ENCODE measurements around the gene ADIPOR1. TPM values are rescaled to one million over a fixed set of nuclear protein-coding genes. Genes with fewer than 3 reads are reported as not detected.

ADIPOR1 gene
- total RNA-seq, 2 experiments from 2014 or later: 49.4 to 57.4 TPM

- peaks cover 14% of the 10 kb centered on the region for H3K4me1 ChIP-seq (ENCODE audit: insufficient read depth, low read length, poor library complexity, severe bottlenecking)
- H3K4me3 ChIP-seq (ENCODE audit: low read depth, low read length, poor library complexity, severe bottlenecking): peak overlapping the region; percentile 95
- no peak for TF ChIP-seq EZH2phosphoT487 (IDR thresholded peaks at IDR 0.05; ENCODE audit: borderline replicate concordance, low read depth, low read length)
- TF ChIP-seq CTCF (conservative IDR thresholded peaks at IDR 0.05; ENCODE audit: low read length): no peak
- peak overlapping the region; percentile 74; the same call in 1 of the 2 replicates for H2AFZ ChIP-seq (ENCODE audit: low read length)
- H3K79me2 ChIP-seq (ENCODE audit: insufficient read depth, low read depth, low read length): peaks cover 32% of the 10 kb centered on the region
- H3K9me2 ChIP-seq (ENCODE audit: insufficient read depth, low read length): no peaks in the 10 kb centered on the region
- H3K27ac ChIP-seq (ENCODE audit: low read depth, low read length, poor library complexity, severe bottlenecking): no peak overlapping the region
- ChIA-PET CTCF (ENCODE audit: unreplicated experiment) (no interaction called here), POLR2A (interaction anchor here (1.1 kb wide), 1 partner anchor 31 kb away, joined by 4 read pairs; the partner anchor contains the start of gene KLHL12)
- intact Hi-C loops (cut with micrococcal nuclease; ENCODE audit: unreplicated experiment): loop anchor here (2.0 to 5.0 kb wide), 2 partner anchors 32 to 71 kb away; partner anchors contain the start of genes KLHL12 and RABIF
- H3K9me3 ChIP-seq (ENCODE audit: low read length): no peaks in the 10 kb centered on the region
- BruUV-seq (replicated peaks): no TSS peak
- peaks cover 12% of the 10 kb centered on the region for H4K20me1 ChIP-seq (ENCODE audit: insufficient read depth, low read length)
- no peak for DNase-seq (ENCODE audit: low spot score)
- peak overlapping the region; percentile 82 for H3K4me2 ChIP-seq (ENCODE audit: low read length)
- peaks cover 12% of the 10 kb centered on the region for H3K36me3 ChIP-seq (ENCODE audit: insufficient read depth, low read length)
These were observed 598 bp upstream of the ADIPOR1 start for GRCh38 chr1:202958544-202959275.

- POLR2A ChIA-PET: interaction anchor here (0.6 kb wide), 1 partner anchor 30 kb away, joined by 4 read pairs; the partner anchor contains the start of gene KLHL12
These were observed 1.1 kb downstream of the ADIPOR1 start for GRCh38 chr1:202956969-202957368.

GRCh38 chr1:202954057-202954745 is 3.9 kb downstream of the ADIPOR1 start:
- Histone ChIP-seq H2AFZ (ENCODE audit: low read length) (no peak overlapping the region), H3K4me1 (ENCODE audit: insufficient read depth, low read length, poor library complexity, severe bottlenecking) (peaks cover 14% of the 10 kb centered on the region), H3K4me2 (ENCODE audit: low read length) (no peak overlapping the region), H4K20me1 (ENCODE audit: insufficient read depth, low read length) (peaks cover 12% of the 10 kb centered on the region), H3K36me3 (ENCODE audit: insufficient read depth, low read length) (peaks cover 46% of the 10 kb centered on the region), H3K9me3 (ENCODE audit: low read length) (no peaks in the 10 kb centered on the region), H3K4me3 (ENCODE audit: low read depth, low read length, poor library complexity, severe bottlenecking) (no peak overlapping the region), H3K9me2 (ENCODE audit: insufficient read depth, low read length) (no peaks in the 10 kb centered on the region), H3K27ac (ENCODE audit: low read depth, low read length, poor library complexity, severe bottlenecking) (no peak overlapping the region), H3K79me2 (ENCODE audit: insufficient read depth, low read depth, low read length) (peaks cover 53% of the 10 kb centered on the region)
- no TSS peak for BruUV-seq (replicated peaks)
- intact Hi-C loops (cut with micrococcal nuclease; ENCODE audit: unreplicated experiment): no loop called here
- TF ChIP-seq CTCF (conservative IDR thresholded peaks at IDR 0.05; ENCODE audit: low read length): no peak
- TF ChIP-seq EZH2phosphoT487 (IDR thresholded peaks at IDR 0.05; ENCODE audit: borderline replicate concordance, low read depth, low read length): no peak
- POLR2A ChIA-PET: interaction anchor here (0.5 to 1.6 kb wide), 7 partner anchors 14 to 398 kb away, joined by 3 to 7 read pairs (median 3); no protein-coding TSS in a partner anchor
- DNase-seq (ENCODE audit: low spot score): no peak
- CTCF ChIA-PET (ENCODE audit: unreplicated experiment): no interaction called here

More at GRCh38 chr1:202956969-202957368, 1.1 kb downstream of the ADIPOR1 start:
- CTCF ChIA-PET (ENCODE audit: unreplicated experiment): no interaction called here
- Histone ChIP-seq H3K79me2 (ENCODE audit: insufficient read depth, low read depth, low read length) (peaks cover 50% of the 10 kb centered on the region), H3K4me2 (ENCODE audit: low read length) (peak overlapping the region; percentile 87), H3K4me1 (ENCODE audit: insufficient read depth, low read length, poor library complexity, severe bottlenecking) (peaks cover 14% of the 10 kb centered on the region), H3K9me3 (ENCODE audit: low read length) (no peaks in the 10 kb centered on the region), H3K4me3 (ENCODE audit: low read depth, low read length, poor library complexity, severe bottlenecking) (peak overlapping the region; percentile 95), H3K36me3 (ENCODE audit: insufficient read depth, low read length) (peaks cover 22% of the 10 kb centered on the region), H3K27ac (ENCODE audit: low read depth, low read length, poor library complexity, severe bottlenecking) (no peak overlapping the region), H4K20me1 (ENCODE audit: insufficient read depth, low read length) (peaks cover 12% of the 10 kb centered on the region), H3K9me2 (ENCODE audit: insufficient read depth, low read length) (no peaks in the 10 kb centered on the region), H2AFZ (ENCODE audit: low read length) (no peak overlapping the region)
- intact Hi-C loops (cut with micrococcal nuclease; ENCODE audit: unreplicated experiment): loop anchor here (5.0 kb wide), 1 partner anchor 70 kb away; the partner anchor contains the start of gene RABIF
- DNase-seq (ENCODE audit: low spot score): no peak
- TSS peak; percentile 63 for BruUV-seq (replicated peaks)
- no peak for TF ChIP-seq EZH2phosphoT487 (IDR thresholded peaks at IDR 0.05; ENCODE audit: borderline replicate concordance, low read depth, low read length)
